PC-3 (cell line): ENCODE measurements around the gene HERC2. TPM values are rescaled to one million over a fixed set of nuclear protein-coding genes. Genes with fewer than 3 reads are reported as not detected.
"Not testable (repeated sequence)": the region's sequence is repeated elsewhere in the genome, so short reads cannot be mapped to it uniquely, and the experiment has no call there.

Source experiments
- ATAC-seq: fragments of 200-7000 bp; cut with Tn5 transposase; 2 replicates; pipeline ENCODE4 v1.9.1; 2020; ENCODE audit warnings: mild to moderate bottlenecking, moderate library complexity
- BruUV-seq: library from RNA; stranded (reverse); fragments of 400-500 nt; replicated peaks from 2 replicates; lab custom pipeline; 2021; lab: Mats Ljungman, UMichigan
- CTCF ChIA-PET: fragments of 300-600 bp; sonication (Branson Sonifier 250); formaldehyde crosslinking; loops from one replicate; lab custom pipeline; 2022; ENCODE audit warnings: antibody characterized with exemption; lab: Charles Lee
- POLR2A ChIA-PET: fragments of 300-600 bp; sonication (Branson Sonifier 250); formaldehyde crosslinking; loops from one replicate; lab custom pipeline; 2022; ENCODE audit warnings: antibody characterized with exemption; ENCODE audit not compliant: unreplicated experiment; lab: Charles Lee
- DNase-seq: peaks from one replicate; pipeline ENCODE4 v3.0.0-alpha.2; 2015
- H2AFZ ChIP-seq: fragments of 300-600 bp; sonication (generic); 2 replicates; pipeline ENCODE4 v1.6.0; 2016; ENCODE audit warnings: antibody characterized with exemption, low read length
- H3F3A ChIP-seq: fragments of 300-600 bp; sonication (generic); one replicate; pipeline ENCODE4 v1.6.0; 2017; ENCODE audit warnings: antibody characterized with exemption, low read length, control low read depth, mild to moderate bottlenecking; ENCODE audit not compliant: unreplicated experiment
- H3K27ac ChIP-seq: fragments of 300-600 bp; sonication (generic); 2 replicates; pipeline ENCODE4 v1.5.1; 2016; ENCODE audit warnings: mild to moderate bottlenecking, low read length
- H3K27me3 ChIP-seq: fragments of 300-600 bp; sonication (generic); 2 replicates; pipeline ENCODE4 v1.6.1; 2016; ENCODE audit warnings: low read length, mixed read lengths
- H3K36me3 ChIP-seq: fragments of 300-600 bp; sonication (generic); 2 replicates; pipeline ENCODE4 v1.6.1; 2016; ENCODE audit warnings: low read depth, mixed run types, low read length, mixed read lengths
- H3K4me1 ChIP-seq: fragments of 300-600 bp; sonication (generic); 2 replicates; pipeline ENCODE4 v1.5.1; 2016; ENCODE audit warnings: low read length; ENCODE audit not compliant: insufficient read depth
- H3K4me2 ChIP-seq: fragments of 300-600 bp; sonication (generic); 2 replicates; pipeline ENCODE4 v1.6.0; 2016; ENCODE audit warnings: low read length
- H3K4me3 ChIP-seq: fragments of 300-600 bp; sonication (generic); 2 replicates; pipeline ENCODE4 v1.5.1; 2016; ENCODE audit warnings: mild to moderate bottlenecking, low read length, mixed read lengths
- H3K79me2 ChIP-seq: fragments of 300-600 bp; sonication (generic); 2 replicates; pipeline ENCODE4 v1.6.1; 2017; ENCODE audit warnings: low read length, mixed read lengths
- H3K9ac ChIP-seq: fragments of 300-600 bp; sonication (generic); 2 replicates; pipeline ENCODE4 v1.6.0; 2016; ENCODE audit warnings: mild to moderate bottlenecking, low read length
- H3K9me2 ChIP-seq: fragments of 300-600 bp; sonication (generic); replicated peaks from 2 replicates; pipeline ENCODE4 v1.6.1; 2016; ENCODE audit warnings: mixed run types, low read length, mixed read lengths
- H3K9me3 ChIP-seq: fragments of 300-600 bp; sonication (generic); 2 replicates; pipeline ENCODE4 v1.6.1; 2016; ENCODE audit warnings: low read length, mixed read lengths
- H4K20me1 ChIP-seq: fragments of 300-600 bp; sonication (generic); 2 replicates; pipeline ENCODE4 v1.6.1; 2016; ENCODE audit warnings: low read length, mixed read lengths
- EZH2 ChIP-seq: fragments of 300-600 bp; sonication (generic); IDR thresholded peaks from one replicate; pipeline ENCODE4 v1.6.1; 2017; ENCODE audit warnings: antibody characterized with exemption, mild to moderate bottlenecking, low read length; ENCODE audit not compliant: unreplicated experiment
- EZH2phosphoT487 ChIP-seq: fragments of 300-600 bp; sonication (generic); IDR thresholded peaks from 2 replicates; pipeline ENCODE4 v1.6.1; 2018; ENCODE audit warnings: mild to moderate bottlenecking, antibody characterized with exemption, low read length, borderline replicate concordance
- intact Hi-C: fragments of 100-400 bp; cut with micrococcal nuclease; formaldehyde crosslinking; loops from 2 replicates; pipeline ENCODE4 v1.9.0; 2023
- total RNA-seq: library from RNA; depleted of rRNA; stranded (reverse); fragments of >200 nt; gene quantifications from 2 replicates; pipeline ENCODE4 v1.2.3, GENCODE V29; 2014
- TF ChIP-seq, protein P1 (sequence below): fragments of 300-600 bp; sonication (generic); conservative IDR thresholded peaks from 2 replicates; pipeline ENCODE4 v1.5.1; 2017; ENCODE audit warnings: antibody characterized with exemption, low read depth, mild to moderate bottlenecking, low read length

Gene HERC2
- total RNA-seq, 1 experiment from 2014 or later = 45.9 TPM

DNA sequence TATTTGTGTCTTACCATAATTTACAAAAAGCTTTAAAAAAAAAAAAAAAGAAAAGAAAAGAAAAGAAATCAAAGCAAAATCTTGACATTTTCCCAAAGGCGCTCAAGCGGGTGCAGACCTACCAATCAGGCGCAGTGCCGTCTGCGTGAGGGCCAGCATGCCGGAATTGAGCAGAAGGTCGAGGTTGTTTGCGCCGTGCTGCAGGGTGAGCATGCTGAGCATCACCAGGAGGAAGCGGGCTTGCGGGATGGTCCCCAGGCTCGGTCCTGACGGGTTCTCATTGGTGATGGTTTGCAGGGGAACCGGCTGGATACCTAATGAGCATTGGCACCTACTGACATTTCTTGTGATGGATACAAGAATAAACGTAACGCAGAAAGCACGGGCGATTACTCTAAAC, 93.9 kb downstream of the HERC2 start:
- POLR2A ChIA-PET = no interaction called here

DNA sequence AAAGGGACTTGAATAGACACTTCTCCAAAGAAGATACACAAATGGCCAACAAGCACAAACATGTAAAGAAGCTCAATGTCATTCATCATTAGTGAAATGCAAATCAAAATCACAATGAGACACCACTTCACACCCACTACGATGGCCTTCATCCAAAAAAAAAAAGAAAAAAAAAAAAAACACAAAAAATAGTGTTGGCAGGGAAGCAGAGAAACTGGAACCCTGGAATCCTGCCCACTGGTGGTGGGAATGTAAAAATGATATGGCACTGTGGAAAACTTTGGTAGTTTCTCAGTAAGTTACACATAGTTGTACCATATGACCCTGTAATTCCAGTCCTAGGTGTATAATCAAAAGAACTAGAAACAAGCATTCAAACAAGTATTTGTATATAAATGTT, 94.7 kb downstream of the HERC2 start:
- H3K27ac ChIP-seq, H3K79me2 ChIP-seq, H3K9me2 ChIP-seq, H2AFZ ChIP-seq, H3K27me3 ChIP-seq, BruUV-seq, H3F3A ChIP-seq, H3K9me3 ChIP-seq, ATAC-seq, H3K4me2 ChIP-seq, H4K20me1 ChIP-seq, H3K36me3 ChIP-seq, H3K4me3 ChIP-seq, H3K9ac ChIP-seq, POLR2A ChIA-PET, H3K4me1 ChIP-seq: not testable (repeated sequence)
- intact Hi-C loops = loop anchor here (10.0 kb wide), 1 partner anchor 1343 kb away; no protein-coding TSS in a partner anchor
- CTCF ChIA-PET = interaction anchor here (0.6 kb wide), 1 partner anchor 37 kb away, joined by 10 read pairs; no protein-coding TSS in a partner anchor
- TF ChIP-seq, protein P1, sequence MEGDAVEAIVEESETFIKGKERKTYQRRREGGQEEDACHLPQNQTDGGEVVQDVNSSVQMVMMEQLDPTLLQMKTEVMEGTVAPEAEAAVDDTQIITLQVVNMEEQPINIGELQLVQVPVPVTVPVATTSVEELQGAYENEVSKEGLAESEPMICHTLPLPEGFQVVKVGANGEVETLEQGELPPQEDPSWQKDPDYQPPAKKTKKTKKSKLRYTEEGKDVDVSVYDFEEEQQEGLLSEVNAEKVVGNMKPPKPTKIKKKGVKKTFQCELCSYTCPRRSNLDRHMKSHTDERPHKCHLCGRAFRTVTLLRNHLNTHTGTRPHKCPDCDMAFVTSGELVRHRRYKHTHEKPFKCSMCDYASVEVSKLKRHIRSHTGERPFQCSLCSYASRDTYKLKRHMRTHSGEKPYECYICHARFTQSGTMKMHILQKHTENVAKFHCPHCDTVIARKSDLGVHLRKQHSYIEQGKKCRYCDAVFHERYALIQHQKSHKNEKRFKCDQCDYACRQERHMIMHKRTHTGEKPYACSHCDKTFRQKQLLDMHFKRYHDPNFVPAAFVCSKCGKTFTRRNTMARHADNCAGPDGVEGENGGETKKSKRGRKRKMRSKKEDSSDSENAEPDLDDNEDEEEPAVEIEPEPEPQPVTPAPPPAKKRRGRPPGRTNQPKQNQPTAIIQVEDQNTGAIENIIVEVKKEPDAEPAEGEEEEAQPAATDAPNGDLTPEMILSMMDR = peak; percentile 54
- peak; percentile 43 for DNase-seq

More for the DNA sequence above, 93.9 kb downstream of the HERC2 start:
- ATAC-seq = no peak
- Histone ChIP-seq H3K36me3 (peaks cover 3% of the 10 kb centered on the region; the same call in 1 of the 2 replicates), H3K4me2 (no peak overlapping the region), H3F3A (no peaks in the 10 kb centered on the region), H3K27me3 (no peaks in the 10 kb centered on the region), H3K9me3 (no peaks in the 10 kb centered on the region), H3K4me1 (no peaks in the 10 kb centered on the region), H3K9ac (no peak overlapping the region), H3K27ac (no peak overlapping the region), H3K79me2 (no peaks in the 10 kb centered on the region), H3K4me3 (no peak overlapping the region), H2AFZ (no peak overlapping the region), H4K20me1 (no peaks in the 10 kb centered on the region), H3K9me2 (no peaks in the 10 kb centered on the region)
- CTCF ChIA-PET = no interaction called here
- no TSS peak for BruUV-seq
- no peak for TF ChIP-seq EZH2phosphoT487
- TF ChIP-seq EZH2 = no peak
- TF ChIP-seq, protein P1 = no peak
- intact Hi-C loops = loop anchor here (10.0 kb wide), 1 partner anchor 1343 kb away; no protein-coding TSS in a partner anchor
- no peak for DNase-seq

DNA sequence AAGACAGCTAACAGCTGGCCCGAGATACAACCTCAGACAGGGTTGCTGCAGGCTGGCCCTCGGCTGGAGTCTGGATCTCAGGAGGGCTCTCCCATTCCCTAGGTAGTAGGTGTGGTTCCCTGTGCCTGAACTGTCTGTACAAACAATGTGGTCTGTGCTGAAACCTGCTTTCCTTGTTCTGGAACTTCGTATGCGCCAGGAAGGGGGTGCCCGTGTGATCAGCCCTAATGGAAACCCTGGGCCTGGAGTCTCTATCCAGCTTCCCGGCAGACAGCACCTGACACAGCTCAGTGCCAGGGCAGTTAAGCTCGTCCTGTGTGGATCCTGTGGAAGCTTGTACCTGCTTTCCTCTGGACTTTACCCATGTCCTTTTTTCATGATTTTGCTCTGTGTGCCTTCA, 99.4 kb downstream of the HERC2 start:
- CTCF ChIA-PET = not testable (repeated sequence)

DNA sequence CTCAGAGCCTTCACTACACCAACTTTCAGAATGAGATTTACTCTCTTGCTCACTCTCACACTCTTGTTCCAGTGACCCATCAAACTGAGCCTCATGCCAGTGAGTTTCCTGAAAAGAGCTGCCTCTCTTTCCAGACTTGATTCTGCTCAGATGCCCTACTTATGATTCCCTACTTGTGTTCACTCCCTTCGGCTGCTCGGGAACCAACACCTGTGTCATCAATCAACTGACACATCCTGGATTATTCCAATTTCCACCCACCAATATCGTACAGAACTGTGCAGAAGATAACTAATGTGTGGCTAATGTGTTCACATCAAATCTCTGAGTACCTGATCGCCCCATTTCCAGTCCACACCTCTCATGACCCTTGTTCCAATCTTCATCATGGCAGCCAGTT, 100.3 kb downstream of the HERC2 start:
- intact Hi-C loops = loop anchor here (10.0 kb wide), 1 partner anchor 1337 kb away; no protein-coding TSS in a partner anchor
- H3K4me3 ChIP-seq = not testable (repeated sequence)

More for the DNA sequence above, 99.4 kb downstream of the HERC2 start:
- H3K79me2 ChIP-seq, POLR2A ChIA-PET, ATAC-seq, H3K36me3 ChIP-seq, H3K9me3 ChIP-seq, H2AFZ ChIP-seq, H3K9me2 ChIP-seq, H3K9ac ChIP-seq, H3K27ac ChIP-seq, BruUV-seq, H3K4me1 ChIP-seq, H3K27me3 ChIP-seq, H4K20me1 ChIP-seq, H3K4me3 ChIP-seq, H3F3A ChIP-seq, H3K4me2 ChIP-seq: not testable (repeated sequence)
- DNase-seq = peak; percentile 16
- intact Hi-C loops = loop anchor here (10.0 kb wide), 1 partner anchor 1338 kb away; no protein-coding TSS in a partner anchor

More for the DNA sequence above, 100.3 kb downstream of the HERC2 start:
- DNase-seq, H3F3A ChIP-seq, H3K9me2 ChIP-seq, H3K36me3 ChIP-seq, ATAC-seq, H3K79me2 ChIP-seq, H4K20me1 ChIP-seq, H2AFZ ChIP-seq, H3K9ac ChIP-seq, H3K27ac ChIP-seq, H3K4me2 ChIP-seq, BruUV-seq, H3K9me3 ChIP-seq, H3K27me3 ChIP-seq, POLR2A ChIA-PET, H3K4me1 ChIP-seq, CTCF ChIA-PET: not testable (repeated sequence)
